SK-N-MC (cell line): ENCODE results near the gene DNAJC15.

ENCODE experiments used
- EZH2 ChIP-seq: fragments of 200-600 bp; sonication (generic); IDR thresholded peaks from one replicate; pipeline ENCODE4 v1.6.1; 2017; ENCODE audit warnings: antibody characterized with exemption
- POLR2AphosphoS5 ChIP-seq: IDR thresholded peaks from 2 replicates; pipeline ENCODE4 v1.6.1; 2012; ENCODE audit warnings: mild to moderate bottlenecking, low read depth, low read length, borderline replicate concordance

GRCh38 chr13:42992764-42993122 is 30.6 kb upstream of the DNAJC15 start:
- TF ChIP-seq POLR2AphosphoS5 (no peak), EZH2 (no peak)
